HG02610 (cell line): Measurements from ENCODE around the gene TMEM59.
"Not testable (repeated sequence)": the region's sequence is repeated elsewhere in the genome, so short reads cannot be mapped to it uniquely, and the experiment has no call there.

ENCODE experiments used
- ATAC-seq: cut with Tn5 transposase; IDR thresholded peaks from one replicate; pipeline ENCODE4 v1.9.1; 2021; ENCODE audit warnings: mild to moderate bottlenecking, moderate library complexity; ENCODE audit not compliant: unreplicated experiment

TMEM59 gene

GRCh38 chr1:54052934-54053744 lies at the start of gene TMEM59, which contains the start of gene TCEANC2:
Gene TMEM59, minus strand, starts transcription at chr1:54053204. Its CDS starts 16 bp downstream, at chr1:54053188.
Gene TCEANC2, plus strand, starts transcription at chr1:54053608. Its CDS starts 815 bp downstream, at chr1:54054423.
- ATAC-seq, result peak; percentile 94

DNA sequence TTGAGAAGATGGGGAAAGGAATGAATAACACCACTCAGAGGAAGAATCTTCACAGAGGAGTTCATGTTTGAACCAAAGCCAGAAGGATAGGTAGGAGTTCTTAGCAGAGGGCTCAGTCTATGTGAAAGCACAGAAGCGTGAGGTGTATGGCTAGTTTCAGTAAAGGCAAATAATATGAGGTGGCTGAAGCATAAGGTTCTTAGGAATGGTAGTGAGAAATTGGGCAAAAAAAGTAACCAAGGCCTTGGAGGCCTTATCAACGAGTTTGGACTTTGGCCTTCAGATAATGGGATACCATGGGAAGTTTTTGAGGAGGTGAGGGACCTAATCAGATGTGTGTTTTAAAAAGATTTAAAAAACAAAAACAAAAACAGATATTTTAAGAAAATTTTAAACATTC lies 47.5 kb upstream of the TMEM59 start:
- ATAC-seq, result no peak

DNA sequence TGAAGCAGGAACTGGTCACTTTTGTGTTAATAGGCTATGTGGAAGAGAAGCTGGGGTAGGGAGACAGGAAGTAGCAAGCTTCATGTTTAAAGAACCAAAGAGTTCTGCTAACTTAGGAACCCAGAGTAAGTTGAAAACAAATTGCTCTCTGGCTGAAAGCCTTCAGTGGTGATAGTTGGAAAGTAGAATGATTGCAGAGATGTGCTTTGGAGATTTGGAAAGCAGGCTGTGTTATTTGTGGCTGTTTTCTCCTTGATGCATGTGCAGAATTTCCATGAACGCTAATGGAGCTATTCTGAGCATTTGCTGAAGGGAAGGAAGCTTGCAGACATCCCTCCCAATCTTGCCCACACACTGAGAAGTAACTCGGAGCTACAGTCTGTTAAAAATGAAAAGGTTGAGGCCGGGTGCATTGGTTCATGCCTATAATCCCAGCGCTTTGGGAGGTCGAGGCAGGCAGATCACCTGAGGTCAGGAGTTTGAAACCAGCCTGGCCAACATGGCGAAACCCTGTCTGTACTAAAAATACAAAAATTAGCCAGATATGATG lies 46.1 kb upstream of the TMEM59 start:
- no peak for ATAC-seq

- ATAC-seq, result no peak
Observed at GRCh38 chr1:54096877-54097240, 43.9 kb upstream of the TMEM59 start.

- ATAC-seq, result no peak
Observed at GRCh38 chr1:54096227-54096876, 43.3 kb upstream of the TMEM59 start.

GRCh38 chr1:54095546-54096226 lies 42.7 kb upstream of the TMEM59 start:
- ATAC-seq, result no peak

- ATAC-seq, result not testable (repeated sequence)
Observed at GRCh38 chr1:54094730-54095105, 41.7 kb upstream of the TMEM59 start.

- ATAC-seq, result no peak
Observed at GRCh38 chr1:54094001-54094729, 41.2 kb upstream of the TMEM59 start.

DNA sequence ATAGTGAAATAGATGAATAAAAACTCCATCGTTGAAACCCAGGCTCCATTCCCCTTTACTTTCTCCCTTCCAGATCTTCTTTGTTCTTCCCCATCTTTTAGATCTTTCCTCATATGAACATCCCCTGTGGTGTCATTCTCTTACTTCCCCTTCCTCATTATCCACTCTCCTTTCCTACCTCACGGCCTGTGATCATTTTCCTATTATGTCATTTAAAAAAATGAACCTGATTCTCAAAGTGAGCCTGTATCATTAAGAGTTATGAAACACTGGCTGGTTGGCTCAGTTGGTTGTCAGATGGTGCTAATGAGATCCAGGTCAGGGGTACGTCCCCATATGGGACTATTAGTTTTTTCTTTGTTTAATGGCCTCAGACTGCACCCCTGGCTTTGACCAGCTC lies 38.7 kb upstream of the TMEM59 start:
- ATAC-seq, result no peak

- ATAC-seq, result no peak
Observed at GRCh38 chr1:54088385-54088784, 35.4 kb upstream of the TMEM59 start.

DNA sequence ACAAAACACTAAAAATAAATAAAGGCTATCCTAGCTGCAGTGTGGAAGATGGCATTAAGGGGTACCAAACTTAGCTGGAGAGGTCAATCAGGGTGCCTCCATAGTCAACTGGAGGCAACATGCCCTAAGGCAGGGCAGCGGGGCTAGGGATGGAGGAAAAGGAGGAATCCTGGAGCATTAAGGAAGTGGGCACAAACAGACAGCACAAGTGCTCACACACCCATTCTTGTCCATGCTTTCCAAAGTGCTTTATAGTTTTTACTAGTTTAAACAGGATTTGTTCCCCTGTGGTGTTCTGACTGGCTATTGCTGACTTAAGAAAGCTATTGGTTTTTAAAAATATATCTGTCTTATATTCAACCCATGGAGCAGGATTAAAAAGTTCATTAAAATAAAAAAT lies 33.8 kb upstream of the TMEM59 start:
- ATAC-seq, result no peak

DNA sequence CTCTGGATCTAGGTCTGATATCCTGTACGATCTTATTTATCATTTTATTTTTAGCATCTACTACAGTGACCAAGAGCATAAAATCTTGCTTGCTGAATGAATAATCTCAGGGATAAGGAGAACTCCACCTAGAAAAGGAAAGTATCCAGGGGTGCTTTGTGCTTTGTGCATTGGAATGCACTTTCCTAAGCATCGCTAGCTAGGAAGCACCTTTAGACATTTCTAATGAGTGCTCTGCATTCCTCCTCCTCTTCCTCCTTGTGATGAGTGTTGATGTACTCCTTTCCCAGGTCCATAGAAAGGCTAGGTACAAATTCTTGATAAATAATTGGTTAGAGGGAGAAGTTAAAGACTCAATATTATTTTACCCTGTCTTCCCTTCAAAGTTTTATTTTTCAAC lies 31.8 kb upstream of the TMEM59 start:
- no peak for ATAC-seq

DNA sequence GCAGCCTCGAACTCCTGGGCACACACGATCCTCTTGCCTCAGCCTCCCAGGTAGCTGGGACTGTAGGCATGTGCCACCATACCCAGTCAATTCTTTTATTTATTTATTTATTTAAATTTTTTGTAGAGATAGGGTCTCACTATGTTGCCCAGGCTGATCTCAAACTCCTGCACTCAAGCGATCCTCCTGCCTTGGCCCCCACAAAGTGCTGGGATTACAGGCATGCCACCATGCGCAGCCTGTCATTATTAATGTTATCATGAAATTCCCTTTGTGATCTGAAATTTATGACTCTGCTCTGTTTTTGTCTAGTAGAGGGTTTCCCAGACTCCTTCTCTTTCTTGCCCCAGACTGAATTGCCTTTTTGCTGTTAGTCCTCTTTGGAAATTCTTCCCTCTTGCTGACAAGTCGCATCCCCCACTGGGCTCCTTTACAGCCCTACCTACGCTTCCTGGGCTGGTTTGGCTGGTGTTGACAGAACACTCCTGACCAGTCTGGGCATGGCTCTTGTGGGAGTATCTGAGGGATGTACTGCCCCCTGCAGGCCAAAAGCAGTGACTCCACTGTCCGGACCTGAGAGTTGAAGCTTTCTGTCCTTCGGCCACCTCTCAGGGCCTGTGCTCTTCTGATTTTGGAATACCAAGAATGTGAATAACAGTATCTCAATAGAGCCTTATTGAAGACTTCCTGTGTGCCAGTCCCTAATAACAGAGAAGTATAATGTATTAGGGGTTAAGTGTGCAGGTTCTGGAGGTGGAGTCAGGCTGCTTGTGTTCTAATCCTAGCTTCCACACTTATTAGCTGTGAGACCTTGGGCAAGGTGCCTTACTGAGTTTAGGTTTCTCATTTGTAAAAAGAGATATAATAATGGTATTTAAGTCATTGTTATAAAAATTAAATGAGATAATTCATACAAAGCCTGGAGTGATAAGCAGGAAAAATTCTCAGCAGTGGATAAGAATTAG lies 28.6 kb upstream of the TMEM59 start:
- ATAC-seq, result no peak

DNA sequence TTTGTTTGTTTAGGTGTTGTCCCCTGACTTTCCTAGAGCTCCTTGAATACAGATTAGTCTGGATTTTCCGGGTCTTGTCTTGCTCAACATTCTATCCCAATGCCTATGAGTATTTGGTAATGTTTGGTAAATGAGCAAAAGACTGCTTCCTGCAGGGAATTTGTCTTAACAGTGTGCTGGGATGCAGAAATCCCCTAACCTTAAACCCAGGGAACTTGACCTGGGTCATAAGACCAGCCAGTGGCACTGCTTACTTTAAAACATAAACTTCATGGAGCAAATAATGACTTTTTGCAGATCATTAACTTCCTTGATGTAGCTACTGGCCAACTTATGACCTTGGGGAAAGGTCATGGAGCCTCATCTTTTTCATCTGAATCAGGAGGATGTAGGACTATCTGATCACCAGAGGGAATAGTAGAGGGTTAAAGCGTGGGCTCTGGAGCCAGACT lies 27.6 kb upstream of the TMEM59 start:
- no peak for ATAC-seq

GRCh38 chr1:54077359-54077758 lies 24.4 kb upstream of the TMEM59 start:
- no peak for ATAC-seq

DNA sequence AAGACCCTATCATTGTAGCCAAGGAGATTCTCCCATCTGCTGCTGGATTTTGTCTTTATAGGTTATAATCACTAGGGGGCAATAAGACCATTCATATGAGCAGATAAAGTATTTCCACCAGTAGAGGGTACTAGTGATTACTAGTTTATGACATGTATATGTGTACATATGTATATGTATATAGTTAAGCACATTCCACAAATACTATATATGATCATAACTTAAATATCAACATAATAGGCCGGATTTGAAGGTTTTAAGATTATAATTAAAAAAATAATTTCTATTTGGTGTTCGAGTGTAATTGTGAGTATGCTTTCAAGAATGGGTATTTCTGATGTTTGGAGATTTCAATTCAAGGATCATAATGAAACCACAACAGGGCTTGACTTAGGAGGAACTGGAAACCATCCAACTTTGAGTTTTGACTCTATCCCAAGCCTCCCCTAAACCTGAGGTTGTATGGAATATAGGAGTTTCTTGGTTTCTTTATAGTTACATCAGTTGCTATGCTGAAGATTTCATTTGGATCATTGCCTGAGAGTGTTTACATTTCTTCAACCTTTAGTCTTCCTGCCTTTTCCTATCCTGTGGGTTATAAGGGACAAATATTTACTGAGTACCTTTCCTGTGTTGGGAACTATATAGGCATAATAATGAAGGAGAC lies 17.3 kb upstream of the TMEM59 start:
- ATAC-seq, result peak; percentile 54

DNA sequence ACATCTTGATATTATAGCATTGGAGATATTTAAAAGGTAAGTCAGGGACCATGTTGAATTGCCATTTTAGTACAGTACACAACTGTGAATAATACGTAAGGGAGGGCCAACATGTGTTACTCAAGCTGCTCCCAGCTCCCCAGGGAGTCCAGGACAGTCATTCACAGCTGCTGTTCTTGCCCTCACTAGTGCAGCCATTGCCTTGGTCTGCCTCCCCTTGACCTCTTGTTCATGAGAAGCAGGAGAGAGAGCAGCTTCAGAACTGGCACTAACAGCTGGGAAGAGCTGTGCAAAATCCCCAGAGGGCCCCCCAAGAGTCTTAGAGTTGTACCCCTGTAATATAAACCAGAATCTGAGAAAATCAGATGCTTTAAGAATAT lies 16.8 kb upstream of the TMEM59 start:
- peak; percentile 13 for ATAC-seq

GRCh38 chr1:54064299-54064698 lies 11.3 kb upstream of the TMEM59 start:
- ATAC-seq, result no peak

DNA sequence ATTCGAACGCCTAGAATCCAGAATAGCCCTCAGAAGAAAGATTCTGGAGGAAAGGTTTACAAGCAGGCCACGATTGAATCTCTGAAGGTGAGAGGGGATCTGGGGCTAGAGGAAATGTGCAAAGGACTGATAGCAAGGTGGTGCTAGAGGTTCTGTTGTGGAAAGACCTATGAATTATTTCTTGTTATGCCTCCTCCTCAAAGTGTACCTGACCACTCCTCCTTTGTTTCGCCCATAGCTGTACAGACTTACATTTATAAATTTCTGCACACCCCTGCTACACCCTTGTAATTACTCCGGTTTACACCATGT lies 1.4 kb upstream of the TMEM59 start:
- no peak for ATAC-seq
